ENCODE results near the gene SMARCD2.

- TF ChIP-seq POLR2AphosphoS5 (IDR thresholded peaks at IDR 0.05; ENCODE audit: low read depth, low read length) (no peak), TAF1 (IDR thresholded peaks at IDR 0.05; ENCODE audit: borderline replicate concordance, insufficient read depth, low read length) (no peak), SIN3A (IDR thresholded peaks at IDR 0.05; ENCODE audit: borderline replicate concordance, insufficient read depth, low read length) (no peak)
- TF ChIP-seq, protein P1, sequence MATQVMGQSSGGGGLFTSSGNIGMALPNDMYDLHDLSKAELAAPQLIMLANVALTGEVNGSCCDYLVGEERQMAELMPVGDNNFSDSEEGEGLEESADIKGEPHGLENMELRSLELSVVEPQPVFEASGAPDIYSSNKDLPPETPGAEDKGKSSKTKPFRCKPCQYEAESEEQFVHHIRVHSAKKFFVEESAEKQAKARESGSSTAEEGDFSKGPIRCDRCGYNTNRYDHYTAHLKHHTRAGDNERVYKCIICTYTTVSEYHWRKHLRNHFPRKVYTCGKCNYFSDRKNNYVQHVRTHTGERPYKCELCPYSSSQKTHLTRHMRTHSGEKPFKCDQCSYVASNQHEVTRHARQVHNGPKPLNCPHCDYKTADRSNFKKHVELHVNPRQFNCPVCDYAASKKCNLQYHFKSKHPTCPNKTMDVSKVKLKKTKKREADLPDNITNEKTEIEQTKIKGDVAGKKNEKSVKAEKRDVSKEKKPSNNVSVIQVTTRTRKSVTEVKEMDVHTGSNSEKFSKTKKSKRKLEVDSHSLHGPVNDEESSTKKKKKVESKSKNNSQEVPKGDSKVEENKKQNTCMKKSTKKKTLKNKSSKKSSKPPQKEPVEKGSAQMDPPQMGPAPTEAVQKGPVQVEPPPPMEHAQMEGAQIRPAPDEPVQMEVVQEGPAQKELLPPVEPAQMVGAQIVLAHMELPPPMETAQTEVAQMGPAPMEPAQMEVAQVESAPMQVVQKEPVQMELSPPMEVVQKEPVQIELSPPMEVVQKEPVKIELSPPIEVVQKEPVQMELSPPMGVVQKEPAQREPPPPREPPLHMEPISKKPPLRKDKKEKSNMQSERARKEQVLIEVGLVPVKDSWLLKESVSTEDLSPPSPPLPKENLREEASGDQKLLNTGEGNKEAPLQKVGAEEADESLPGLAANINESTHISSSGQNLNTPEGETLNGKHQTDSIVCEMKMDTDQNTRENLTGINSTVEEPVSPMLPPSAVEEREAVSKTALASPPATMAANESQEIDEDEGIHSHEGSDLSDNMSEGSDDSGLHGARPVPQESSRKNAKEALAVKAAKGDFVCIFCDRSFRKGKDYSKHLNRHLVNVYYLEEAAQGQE (IDR thresholded peaks at IDR 0.05; ENCODE audit: insufficient read depth in 1 of 2, low read depth in 2 of 2, low read length in 2 of 2), result no peak
These were observed 26.4 kb downstream of the SMARCD2 start for GRCh38 chr17:63816123-63816522.
